Urinary bladder (tissue), 4 donors: ENCODE data around the gene HECTD3. TPM values are rescaled to one million over a fixed set of nuclear protein-coding genes. Genes with fewer than 3 reads are reported as not detected.

ENCODE experiments used
- DNase-seq: peaks from one replicate; pipeline ENCODE4 v3.0.0-alpha.2; 2015; ENCODE audit errors: extremely low spot score
- H3K27ac ChIP-seq: one replicate; pipeline ENCODE4 v1.5.1; 2013; ENCODE audit warnings: low read depth, mild to moderate bottlenecking, moderate library complexity
- H3K36me3 ChIP-seq: one replicate; pipeline ENCODE4 v1.6.1; 2013; ENCODE audit warnings: mild to moderate bottlenecking, moderate library complexity; ENCODE audit not compliant: insufficient read depth
- H3K4me1 ChIP-seq: one replicate; pipeline ENCODE4 v1.6.1; 2013; ENCODE audit warnings: mild to moderate bottlenecking, moderate library complexity; ENCODE audit not compliant: insufficient read depth
- H3K4me3 ChIP-seq: one replicate; pipeline ENCODE4 v1.5.1; 2013; ENCODE audit warnings: low read depth, low read length
- WGBS: extraction: QIAGEN DNeasy Blood & Tissue Kit; methylation state at CpG from one replicate; pipeline ENCODE4 v1.1.7; 2013; 5-methylcytosine and 5-hydroxymethylcytosine counted together
- polyA plus RNA-seq: library from polyadenylated mRNA; stranded (reverse); fragments of 200-250 nt; gene quantifications from one replicate; pipeline ENCODE4 v1.2.3, GENCODE V29; 2013
- total RNA-seq: library from RNA; depleted of rRNA; stranded (reverse); fragments of >200 nt; gene quantifications from one replicate; pipeline ENCODE4 v1.2.3, GENCODE V29; 2014
- donor health status: healthy with polysubstance abuse.
- donor health status: healthy.

Gene HECTD3
- total RNA-seq (9.4 TPM), polyA plus RNA-seq (37.2 TPM)

- H3K36me3 ChIP-seq = no peaks in the 10 kb centered on the region
- peak within 1 kb of the TSS; percentile 97 for H3K4me3 ChIP-seq
- peaks cover 3% of the 10 kb centered on the region for H3K4me1 ChIP-seq
- WGBS = 1% methylated on average over 62 of the region's 62 CpGs
- peak; percentile 48 for DNase-seq
- H3K27ac ChIP-seq = peak within 1 kb of the TSS; percentile 77
These were observed at the start of gene HECTD3 for GRCh38 chr1:45010855-45011811. Gene HECTD3 (minus strand): TSS chr1:45011324. CDS start chr1:45011257, 67 bp downstream.

- Histone ChIP-seq H3K36me3 (no peaks in the 10 kb centered on the region), H3K4me3 (no peak overlapping the region), H3K4me1 (no peaks in the 10 kb centered on the region), H3K27ac (no peak overlapping the region)
- WGBS = 85% methylated on average over 2 of the region's 2 CpGs
- no peak for DNase-seq
These were observed 48.7 kb upstream of the HECTD3 start for GRCh38 chr1:45059829-45060228.

GRCh38 chr1:45057542-45057941 is 46.4 kb upstream of the HECTD3 start:
- DNase-seq = no peak
- H3K36me3 ChIP-seq = no peaks in the 10 kb centered on the region
- 81% methylated on average over 1 of the region's 1 CpG for WGBS

DNA sequence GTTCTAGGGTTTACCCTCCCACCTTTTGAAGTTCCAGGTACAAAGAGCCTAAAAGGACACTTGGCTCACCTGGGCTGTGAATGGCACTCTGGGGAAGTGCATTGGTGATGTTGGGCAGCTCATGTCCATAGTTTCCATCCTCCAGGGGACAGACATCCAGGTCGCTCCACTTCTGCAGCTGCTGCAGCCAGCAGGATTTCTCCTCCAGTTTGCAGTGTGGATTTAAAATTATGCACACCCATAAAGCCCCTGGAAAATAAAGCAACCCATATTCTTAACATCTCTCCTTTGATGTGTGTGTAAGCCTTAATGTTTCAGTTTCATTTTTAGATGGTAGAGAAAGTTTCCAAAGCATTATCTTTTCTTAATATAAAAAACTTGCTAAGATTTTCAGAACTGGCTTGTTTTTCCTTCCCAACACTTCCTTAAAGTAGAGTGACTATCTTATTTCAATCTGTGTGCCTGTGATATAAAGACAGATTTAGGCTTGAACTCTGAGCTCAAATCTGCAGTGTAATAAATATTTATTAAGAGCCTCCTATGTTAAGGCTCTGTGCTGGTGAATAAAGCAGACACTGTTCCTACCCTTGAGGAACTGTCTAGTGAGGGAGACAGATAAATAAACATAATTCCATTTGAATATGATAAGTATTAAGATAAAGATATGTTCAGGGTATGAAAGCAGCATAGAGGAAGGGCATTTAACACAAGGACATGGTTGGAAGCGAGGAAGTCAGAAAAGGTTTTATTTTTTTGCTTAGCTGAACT is 40.1 kb upstream of the HECTD3 start:
- Histone ChIP-seq H3K27ac (peak overlapping the region; percentile 38), H3K4me1 (no peaks in the 10 kb centered on the region), H3K4me3 (no peak overlapping the region), H3K36me3 (no peaks in the 10 kb centered on the region)
- 34% methylated on average over 2 of the region's 2 CpGs for WGBS
- no peak for DNase-seq

More at GRCh38 chr1:45057542-45057941, 46.4 kb upstream of the HECTD3 start:
- Histone ChIP-seq H3K4me1 (no peaks in the 10 kb centered on the region), H3K4me3 (no peak overlapping the region), H3K27ac (no peak overlapping the region)

DNA sequence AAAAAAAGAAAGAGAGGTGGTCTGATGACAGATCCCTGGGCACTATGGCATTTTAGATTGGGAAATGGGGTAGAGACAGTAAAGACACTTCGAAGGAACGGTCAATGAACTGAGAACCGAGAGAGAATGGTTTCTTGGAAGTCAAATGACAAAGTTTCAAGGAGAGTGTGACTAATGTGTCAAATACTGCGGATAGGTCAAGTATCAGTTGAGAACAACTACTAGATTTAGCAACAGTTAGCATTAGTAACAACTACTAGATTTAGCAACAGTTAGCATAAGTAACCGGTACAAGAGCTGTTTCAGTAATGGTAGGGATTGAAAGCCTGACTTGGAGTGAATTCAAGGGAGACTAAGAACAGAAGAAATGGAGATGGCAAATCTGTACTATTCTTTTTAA is 35.9 kb upstream of the HECTD3 start:
- no peak for DNase-seq
- Histone ChIP-seq H3K4me3 (no peak overlapping the region), H3K27ac (no peak overlapping the region), H3K36me3 (peaks cover 3% of the 10 kb centered on the region), H3K4me1 (no peaks in the 10 kb centered on the region)
- 94% methylated on average over 5 of the region's 5 CpGs for WGBS

DNA sequence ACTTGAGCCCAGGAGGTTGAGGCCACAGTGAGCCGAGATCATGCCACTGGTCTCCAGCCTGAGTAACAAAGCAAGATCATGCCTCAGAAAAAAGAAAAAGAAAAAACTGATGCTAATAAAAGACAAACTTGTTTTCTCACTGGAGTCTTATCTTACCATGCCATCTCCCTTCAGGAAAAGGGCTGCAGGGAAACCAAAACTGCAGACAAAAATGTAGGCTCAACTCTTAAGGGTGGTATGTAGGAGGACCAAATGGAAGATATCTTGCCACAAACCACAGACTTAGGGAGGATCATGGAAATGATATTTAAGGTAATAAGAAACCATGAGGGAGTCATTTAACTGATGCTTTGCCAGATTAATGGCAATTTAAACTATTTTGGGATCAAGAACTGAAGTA is 33.8 kb upstream of the HECTD3 start:
- H3K27ac ChIP-seq = no peak overlapping the region
- DNase-seq = no peak
- no peak overlapping the region for H3K4me3 ChIP-seq
- peaks cover 3% of the 10 kb centered on the region for H3K36me3 ChIP-seq
- no peaks in the 10 kb centered on the region for H3K4me1 ChIP-seq
- 93% methylated on average over 1 of the region's 1 CpG for WGBS

DNA sequence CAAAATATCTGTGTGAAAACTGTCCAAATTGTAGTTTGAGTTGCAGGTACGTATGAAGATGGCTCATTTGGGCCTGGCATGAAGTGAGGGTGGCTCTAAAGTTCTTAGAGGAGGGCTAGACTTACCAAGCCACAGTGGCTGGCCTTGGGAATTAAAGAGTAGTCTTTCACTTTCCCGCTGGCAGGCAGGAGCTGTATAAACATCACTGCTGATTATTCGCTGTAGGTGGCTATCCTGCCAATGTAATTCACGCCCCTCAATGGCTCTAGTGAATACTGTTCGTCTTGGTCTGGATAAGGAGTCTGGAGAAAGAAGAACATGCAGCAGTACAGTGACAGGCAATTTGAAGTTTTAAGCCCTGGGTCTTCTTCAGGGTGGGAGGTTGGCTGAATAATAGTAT is 32.0 kb upstream of the HECTD3 start:
- Histone ChIP-seq H3K4me3 (no peak overlapping the region), H3K27ac (no peak overlapping the region), H3K36me3 (peaks cover 3% of the 10 kb centered on the region), H3K4me1 (no peaks in the 10 kb centered on the region)
- no peak for DNase-seq
- 87% methylated on average over 5 of the region's 5 CpGs for WGBS

DNA sequence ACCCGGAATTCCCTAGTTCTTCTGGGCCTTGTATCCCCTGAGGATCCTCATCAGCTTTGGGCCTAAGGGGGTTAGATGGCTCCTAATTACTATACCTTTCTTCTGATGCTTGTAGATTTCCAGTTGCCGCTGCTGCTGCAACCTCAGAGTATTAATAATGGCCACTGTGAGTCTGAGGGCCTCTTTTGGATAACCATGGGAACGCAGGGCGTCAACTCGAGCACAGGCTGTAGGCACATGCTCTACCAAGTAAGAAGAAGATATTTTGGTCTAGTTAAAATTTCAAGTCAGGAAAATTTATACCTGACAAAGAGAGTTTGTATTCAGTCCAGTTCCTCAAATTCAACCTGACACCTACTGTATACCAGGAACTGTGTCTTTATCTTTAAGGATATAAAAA is 29.2 kb upstream of the HECTD3 start:
- Histone ChIP-seq H3K4me3 (no peak overlapping the region), H3K36me3 (peaks cover 3% of the 10 kb centered on the region), H3K4me1 (peaks cover 1% of the 10 kb centered on the region), H3K27ac (no peak overlapping the region)
- 95% methylated on average over 5 of the region's 5 CpGs for WGBS
- no peak for DNase-seq

- Histone ChIP-seq H3K4me1 (peaks cover 1% of the 10 kb centered on the region), H3K4me3 (no peak overlapping the region), H3K36me3 (peaks cover 3% of the 10 kb centered on the region), H3K27ac (no peak overlapping the region)
- 91% methylated on average over 8 of the region's 8 CpGs for WGBS
- no peak for DNase-seq
These were observed 27.7 kb upstream of the HECTD3 start for GRCh38 chr1:45038661-45039364.

DNA sequence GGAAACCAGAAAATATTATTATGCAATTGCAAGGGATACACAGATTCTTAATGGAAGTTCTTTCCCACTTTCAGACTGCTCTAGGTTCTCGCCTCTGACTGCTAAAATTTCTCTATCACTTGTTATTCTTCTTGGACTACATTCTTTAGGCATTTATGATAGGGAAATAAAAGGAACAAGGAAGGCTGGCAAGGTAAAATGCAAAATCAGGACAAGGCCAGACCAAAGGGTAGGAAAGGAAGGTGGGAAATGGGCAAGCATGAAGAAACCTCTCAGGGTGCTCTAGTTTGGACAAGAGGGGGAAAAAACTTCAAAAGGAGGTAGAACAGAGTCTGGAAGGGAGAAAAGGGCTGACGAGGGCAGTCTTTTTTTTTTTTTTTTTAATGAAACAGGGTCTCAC is 27.1 kb upstream of the HECTD3 start:
- 94% methylated on average over 2 of the region's 2 CpGs for WGBS
- DNase-seq = no peak

DNA sequence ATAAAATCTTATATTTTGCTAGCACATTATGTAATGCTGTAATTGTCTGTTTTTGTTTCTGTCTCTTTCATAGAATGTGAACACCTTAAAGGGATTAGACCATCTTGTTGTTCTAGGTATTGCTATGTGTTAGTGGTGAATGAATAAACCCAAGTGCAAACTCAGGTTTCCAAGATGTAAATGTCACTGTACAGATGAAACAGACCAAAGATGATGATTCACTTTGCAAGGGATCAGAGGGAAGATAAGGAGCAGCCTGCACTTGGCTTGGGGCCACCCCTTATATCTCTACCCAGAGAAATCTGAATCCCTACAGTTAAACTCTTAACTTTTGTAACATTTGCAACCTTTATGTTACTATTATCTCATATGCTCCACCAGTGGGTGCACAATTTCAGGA is 26.3 kb upstream of the HECTD3 start:
- DNase-seq = no peak
- H3K36me3 ChIP-seq = peaks cover under 1% of the 10 kb centered on the region
- no peak overlapping the region for H3K4me3 ChIP-seq

More for the DNA sequence above, 27.1 kb upstream of the HECTD3 start:
- Histone ChIP-seq H3K4me1 (peaks cover 1% of the 10 kb centered on the region), H3K36me3 (peaks cover 3% of the 10 kb centered on the region), H3K4me3 (no peak overlapping the region), H3K27ac (no peak overlapping the region)

DNA sequence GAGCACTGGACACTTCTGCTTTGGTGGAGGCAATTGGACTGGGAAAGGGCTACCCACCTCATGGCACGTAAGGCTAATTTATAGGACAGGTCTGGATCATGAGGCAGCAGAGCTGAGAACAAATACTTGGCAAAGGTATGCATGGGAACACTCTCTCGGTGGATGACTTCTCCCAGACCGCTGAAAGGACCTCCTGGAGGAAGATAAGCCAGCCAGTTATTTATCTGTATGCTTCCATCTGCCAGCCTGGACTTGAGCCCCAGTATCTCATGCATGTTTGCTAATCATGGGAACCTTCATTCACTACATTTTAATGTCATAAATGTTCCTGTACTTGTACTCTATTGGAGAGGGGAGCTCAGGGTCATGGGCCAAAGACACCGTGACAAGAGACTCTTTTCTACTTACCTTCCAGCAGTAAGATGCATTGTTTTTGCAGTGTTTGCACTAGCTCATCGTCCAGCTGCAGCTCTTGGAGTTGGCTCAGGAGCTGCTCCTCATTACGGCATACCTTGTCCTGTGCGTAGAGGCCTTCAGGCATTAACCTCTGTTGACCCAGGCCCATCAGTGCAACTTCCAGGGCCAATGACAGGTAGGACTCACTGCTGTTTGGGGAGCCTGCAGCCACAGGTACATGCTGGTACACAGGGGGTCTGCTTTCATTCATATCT is 24.6 kb upstream of the HECTD3 start:
- DNase-seq = no peak
- no peaks in the 10 kb centered on the region for H3K36me3 ChIP-seq
- WGBS = 69% methylated on average over 7 of the region's 7 CpGs
- H3K4me3 ChIP-seq = no peak overlapping the region
- H3K27ac ChIP-seq = no peak overlapping the region
- peaks cover 1% of the 10 kb centered on the region for H3K4me1 ChIP-seq

More for the DNA sequence above, 26.3 kb upstream of the HECTD3 start:
- H3K4me1 ChIP-seq = peaks cover 1% of the 10 kb centered on the region
- H3K27ac ChIP-seq = no peak overlapping the region

DNA sequence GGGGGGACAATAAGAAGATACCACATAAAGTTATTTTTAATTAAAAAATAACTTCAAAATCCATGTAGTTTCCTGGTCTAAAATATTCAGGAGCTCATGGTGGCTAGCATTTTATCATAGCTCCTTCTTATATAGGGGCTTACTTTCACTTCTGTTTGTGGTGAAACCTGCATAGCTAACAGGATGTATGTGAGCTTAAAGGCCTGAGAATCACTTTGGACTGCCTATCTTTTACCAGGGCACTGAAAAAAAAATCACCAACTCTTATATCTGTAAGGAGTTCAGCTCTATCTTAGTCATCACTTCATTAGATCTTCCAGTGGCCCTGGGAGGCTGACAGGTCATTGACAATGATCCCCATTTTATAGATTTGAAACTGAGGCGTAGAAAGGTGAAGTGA is 22.2 kb upstream of the HECTD3 start:
- WGBS = 98% methylated on average over 1 of the region's 1 CpG
- DNase-seq = no peak
- Histone ChIP-seq H3K27ac (no peak overlapping the region), H3K36me3 (no peaks in the 10 kb centered on the region), H3K4me3 (no peak overlapping the region), H3K4me1 (peaks cover 1% of the 10 kb centered on the region)
